Adipose tissue (tissue), 3 donors: ENCODE data around the gene TRMT1. TPM values are rescaled to one million over a fixed set of nuclear protein-coding genes. Genes with fewer than 3 reads are reported as not detected.
A peak's percentile ranks its signal among the peaks of the same experiment; 100 is the strongest.

Experiments
- H3K27ac ChIP-seq: one replicate; pipeline ENCODE4 v1.5.1; 2013; ENCODE audit warnings: low read depth, low read length
- WGBS, 3 donors: extraction: QIAGEN DNeasy Blood & Tissue Kit; methylation state at CpG; one replicate each; pipeline ENCODE4 v1.1.7; 2013; 5-methylcytosine and 5-hydroxymethylcytosine counted together
- polyA plus RNA-seq, 3 donors: library from polyadenylated mRNA; stranded (reverse); fragments of 200-250 nt; gene quantifications; one replicate each; pipeline ENCODE4 v1.2.3, GENCODE V29; 2013
- donor health status: healthy with polysubstance abuse.
- donor health status: Bipolar disorder and iron deficiency.
- donor health status: healthy.

TRMT1 gene
- polyA plus RNA-seq, 3 donors: 25.0 to 38.9 (median 36.7) TPM

GRCh38 chr19:13068085-13068846, 48.3 kb downstream of the TRMT1 start:
- 57 to 66% (median 60%) methylated on average over 6 of the region's 6 CpGs for WGBS, 3 donors
- no peak overlapping the region for H3K27ac ChIP-seq

- 68 to 77% (median 76%) methylated on average over 17 of the region's 17 CpGs for WGBS, 3 donors
- no peak overlapping the region for H3K27ac ChIP-seq
These were observed 49.4 kb downstream of the TRMT1 start for GRCh38 chr19:13066933-13067807.

DNA sequence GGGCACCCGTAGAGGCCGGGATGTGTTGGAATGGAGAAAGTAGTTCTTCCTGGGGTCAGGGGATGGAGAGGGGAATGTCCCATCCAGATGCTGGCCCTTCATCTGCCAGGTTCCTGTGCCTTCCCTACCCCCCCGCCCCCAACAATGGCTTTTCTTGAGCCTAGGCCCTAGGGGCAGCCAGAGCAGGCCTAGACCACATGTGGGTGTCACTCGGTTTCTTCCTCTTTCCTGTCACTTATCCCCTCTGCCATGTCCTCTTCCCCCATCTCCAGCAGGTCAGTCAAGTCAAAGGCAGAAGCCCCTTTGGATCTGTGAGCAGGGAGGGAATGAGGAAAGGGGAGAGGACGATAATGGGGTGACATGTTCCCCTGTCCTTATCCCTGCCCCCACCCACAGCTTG, 50.3 kb downstream of the TRMT1 start:
- H3K27ac ChIP-seq: no peak overlapping the region
- WGBS, 3 donors: 70 to 90% (median 84%) methylated on average over 5 of the region's 5 CpGs

- WGBS, 3 donors: 62 to 82% (median 78%) methylated on average over 6 of the region's 6 CpGs
- H3K27ac ChIP-seq: no peak overlapping the region
These were observed 52.4 kb downstream of the TRMT1 start for GRCh38 chr19:13064092-13064489.

DNA sequence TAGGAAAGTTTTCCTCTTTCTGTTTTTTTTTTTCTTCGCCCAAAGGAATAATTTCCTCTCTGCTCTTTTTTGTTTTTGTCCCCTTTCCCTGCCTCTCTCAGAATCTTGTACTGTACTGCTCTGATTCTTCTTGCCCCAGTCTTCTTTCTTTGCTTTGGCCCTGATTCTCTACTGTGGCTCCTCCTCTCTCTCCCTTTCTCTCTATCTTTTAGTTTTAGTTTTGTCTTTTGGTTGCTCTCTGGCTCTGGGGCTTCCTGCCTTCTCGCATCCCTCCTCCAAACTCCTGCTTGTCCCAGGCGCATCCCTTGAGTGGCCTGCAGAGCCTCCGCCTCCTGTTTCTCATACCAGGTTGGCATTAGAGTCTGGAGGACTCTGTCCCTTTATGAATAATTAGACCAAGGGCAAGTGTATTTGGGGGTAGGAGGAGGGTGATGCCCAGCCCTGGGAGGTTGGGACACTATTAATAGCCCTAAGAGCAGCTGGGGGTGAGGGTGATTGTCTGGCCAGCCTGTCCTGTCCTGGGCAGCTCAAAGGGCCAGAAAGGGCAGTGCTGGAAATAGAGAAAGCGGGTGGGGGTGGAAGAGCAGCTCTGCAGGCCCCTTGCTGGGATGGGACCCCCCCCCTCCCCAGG, 53.0 kb downstream of the TRMT1 start:
- no peak overlapping the region for H3K27ac ChIP-seq
- WGBS, 3 donors: 66 to 78% (median 76%) methylated on average over 5 of the region's 5 CpGs

- no peak overlapping the region for H3K27ac ChIP-seq
These were observed 54.2 kb downstream of the TRMT1 start for GRCh38 chr19:13062317-13062716.

DNA sequence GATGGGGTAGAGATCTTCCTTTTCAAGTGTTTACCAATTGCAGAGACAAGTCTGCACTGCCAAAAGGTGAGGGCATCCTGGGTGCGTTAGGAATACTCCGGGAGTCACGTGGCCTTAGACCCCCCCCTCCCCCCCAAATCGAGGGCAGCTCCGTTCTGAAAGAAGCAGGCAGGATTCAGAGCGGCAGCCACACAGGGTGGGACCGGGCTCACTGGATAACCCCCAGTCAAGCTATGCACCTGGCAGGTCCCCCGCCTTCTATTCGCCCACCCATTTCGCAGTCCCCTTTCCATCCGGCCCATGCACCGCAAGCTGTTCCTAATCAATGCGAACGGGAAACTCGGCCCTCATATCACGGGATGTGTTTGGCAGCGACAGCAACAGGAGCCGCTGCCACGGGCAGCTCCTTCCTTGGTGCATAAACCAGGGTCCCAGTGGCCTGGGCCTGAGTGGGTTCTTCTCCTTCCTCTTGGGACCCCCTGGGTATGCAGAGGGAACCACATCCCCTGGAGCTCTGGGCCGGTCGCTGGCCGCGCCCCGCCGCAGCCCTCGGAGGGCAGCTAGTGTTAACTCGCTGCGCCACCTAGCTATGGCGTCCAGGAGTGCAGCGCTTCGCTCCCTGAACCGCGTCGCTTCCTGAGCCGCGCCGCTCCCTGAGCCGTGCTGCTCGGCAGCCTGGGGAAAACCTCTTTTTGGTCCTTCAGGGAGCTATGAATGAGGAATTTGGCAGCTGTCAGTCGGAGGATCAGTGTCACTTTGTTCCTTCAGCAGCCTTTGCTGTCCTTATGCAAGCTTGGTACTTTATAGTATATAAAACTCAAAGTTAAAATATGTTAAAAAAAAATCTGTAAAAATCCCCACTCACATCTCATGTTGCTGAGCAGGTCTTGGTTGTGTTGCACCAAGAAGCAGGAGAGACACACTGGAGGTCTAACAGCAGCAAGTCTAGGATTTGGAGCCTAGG, 55.3 kb downstream of the TRMT1 start:
- H3K27ac ChIP-seq: no peak overlapping the region
- 0 to 1% (median 0%) methylated on average over 39 to 40 of the region's 40 CpGs for WGBS, 3 donors

- 23 to 37% (median 29%) methylated on average over 19 of the region's 19 CpGs for WGBS, 3 donors
- H3K27ac ChIP-seq: no peak overlapping the region
These were observed 56.1 kb downstream of the TRMT1 start for GRCh38 chr19:13060233-13060963.

GRCh38 chr19:13058951-13059660, 57.4 kb downstream of the TRMT1 start:
- H3K27ac ChIP-seq: no peak overlapping the region
- WGBS, 3 donors: 61 to 88% (median 69%) methylated on average over 12 of the region's 12 CpGs

DNA sequence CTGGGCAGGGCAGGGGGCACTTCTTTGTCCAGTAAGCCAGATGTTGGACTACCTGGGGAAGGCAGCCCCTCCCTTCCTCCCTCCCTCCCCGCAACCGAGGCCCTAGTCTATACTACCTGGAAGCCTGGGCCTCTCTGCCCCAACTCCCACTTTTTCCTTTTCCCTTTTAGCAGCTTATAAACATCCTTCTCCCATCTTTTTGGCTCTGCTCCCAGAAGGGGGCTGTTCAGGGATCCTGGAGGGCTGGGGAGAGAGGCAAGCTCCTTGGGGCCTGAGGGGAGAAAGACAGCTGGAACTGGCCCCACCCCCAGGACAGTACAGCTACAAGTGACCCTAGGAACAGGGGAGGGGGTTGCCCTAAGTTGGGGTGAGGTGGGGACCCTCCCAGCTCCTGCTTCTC, 58.8 kb downstream of the TRMT1 start:
- 36 to 75% (median 69%) methylated on average over 2 of the region's 2 CpGs for WGBS, 3 donors
- no peak overlapping the region for H3K27ac ChIP-seq

- 32 to 42% (median 34%) methylated on average over 15 of the region's 15 CpGs for WGBS, 3 donors
- no peak overlapping the region for H3K27ac ChIP-seq
These were observed 59.4 kb downstream of the TRMT1 start for GRCh38 chr19:13057147-13057572.

GRCh38 chr19:13056052-13056660, 60.4 kb downstream of the TRMT1 start:
- 36 to 63% (median 43%) methylated on average over 17 of the region's 17 CpGs for WGBS, 3 donors
- H3K27ac ChIP-seq: peak overlapping the region; percentile 55

DNA sequence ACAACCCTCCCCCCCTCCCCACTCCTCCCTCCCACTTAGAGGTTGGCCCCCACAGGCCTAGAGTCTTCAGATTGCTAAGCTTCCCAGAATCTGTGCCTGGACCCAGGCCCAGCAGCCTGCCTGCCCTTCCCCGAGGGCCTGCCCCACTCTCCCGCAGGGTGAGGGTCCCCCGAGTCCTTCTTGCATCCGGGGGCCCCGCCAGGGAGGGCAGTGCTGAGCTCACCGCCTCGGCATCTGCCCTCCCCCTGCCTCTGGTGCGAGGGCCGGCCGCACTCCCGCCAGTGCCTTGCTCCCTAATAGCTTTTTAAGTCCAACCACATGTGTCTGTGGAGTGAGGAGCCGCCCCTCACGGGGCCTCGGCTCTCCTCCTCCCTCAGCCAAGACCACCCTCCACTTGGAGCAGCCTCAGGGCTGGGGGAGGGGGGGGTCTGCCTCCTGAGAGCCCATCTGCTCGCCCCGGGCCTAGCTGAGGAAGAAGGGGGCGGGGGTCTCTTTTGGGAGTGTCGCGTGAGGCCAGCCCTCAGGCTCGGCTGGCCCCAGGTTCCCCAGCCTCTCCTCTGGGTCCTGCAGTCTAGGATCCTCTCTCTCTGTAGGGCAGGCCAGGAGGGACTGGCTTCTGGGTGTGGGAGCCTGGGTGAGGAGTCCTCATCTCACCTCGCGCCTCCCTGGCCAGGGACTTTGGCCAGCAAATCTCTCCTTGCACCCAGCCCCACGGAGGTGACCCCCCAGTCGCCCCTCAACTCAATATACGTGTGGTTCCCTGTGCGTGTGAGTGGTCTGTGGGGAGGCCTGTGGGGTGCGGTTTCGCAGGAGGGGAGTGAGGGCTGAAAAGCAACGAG, 61.1 kb downstream of the TRMT1 start:
- H3K27ac ChIP-seq: peak overlapping the region; percentile 73

More for the DNA sequence above, 61.1 kb downstream of the TRMT1 start:
- WGBS, 3 donors: 23 to 62% (median 36%) methylated on average over 24 to 29 of the region's 29 CpGs
